ENCODE data around the gene RAPGEF2. TPM values are rescaled to one million over a fixed set of nuclear protein-coding genes. Genes with fewer than 3 reads are reported as not detected.

The RAPGEF2 gene
- total and polyA plus RNA-seq, 2 of the 8 experiments (the other 6 are each of a cell fraction or from before 2014, with no cell fraction given), result 24.4 to 48.6 TPM

DNA sequence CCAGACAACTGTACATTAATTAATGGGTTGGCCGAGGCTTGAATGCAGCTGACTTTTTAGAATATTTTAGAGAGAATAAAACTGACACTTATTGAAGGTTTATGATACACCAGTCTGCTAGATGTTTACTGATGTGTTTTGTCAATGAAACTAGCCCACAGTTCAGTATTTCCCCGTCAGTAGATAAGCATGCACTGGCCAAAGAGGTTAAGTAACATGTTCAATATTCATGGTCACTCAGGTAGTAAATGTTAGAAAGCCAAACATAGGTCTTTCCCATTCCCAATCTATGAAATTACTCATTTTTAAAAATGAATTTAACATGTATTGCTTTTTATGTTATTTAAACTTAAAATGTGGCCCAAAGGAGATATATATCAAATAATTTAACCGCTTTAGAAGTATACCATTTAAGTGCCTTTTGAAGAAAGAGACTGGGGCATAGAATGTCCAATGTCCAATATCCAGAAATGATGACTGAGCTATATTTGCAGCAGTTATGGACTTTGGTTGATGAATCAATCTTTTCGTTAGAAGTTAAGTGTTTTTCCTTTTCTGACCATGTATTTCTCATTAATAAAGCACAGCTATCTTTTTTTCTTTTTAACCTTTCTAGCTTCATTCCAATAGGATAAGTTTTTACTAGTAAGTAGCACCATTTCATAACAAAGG lies 156.1 kb downstream of the RAPGEF2 start (continued):
- TF ChIP-seq, protein P1, sequence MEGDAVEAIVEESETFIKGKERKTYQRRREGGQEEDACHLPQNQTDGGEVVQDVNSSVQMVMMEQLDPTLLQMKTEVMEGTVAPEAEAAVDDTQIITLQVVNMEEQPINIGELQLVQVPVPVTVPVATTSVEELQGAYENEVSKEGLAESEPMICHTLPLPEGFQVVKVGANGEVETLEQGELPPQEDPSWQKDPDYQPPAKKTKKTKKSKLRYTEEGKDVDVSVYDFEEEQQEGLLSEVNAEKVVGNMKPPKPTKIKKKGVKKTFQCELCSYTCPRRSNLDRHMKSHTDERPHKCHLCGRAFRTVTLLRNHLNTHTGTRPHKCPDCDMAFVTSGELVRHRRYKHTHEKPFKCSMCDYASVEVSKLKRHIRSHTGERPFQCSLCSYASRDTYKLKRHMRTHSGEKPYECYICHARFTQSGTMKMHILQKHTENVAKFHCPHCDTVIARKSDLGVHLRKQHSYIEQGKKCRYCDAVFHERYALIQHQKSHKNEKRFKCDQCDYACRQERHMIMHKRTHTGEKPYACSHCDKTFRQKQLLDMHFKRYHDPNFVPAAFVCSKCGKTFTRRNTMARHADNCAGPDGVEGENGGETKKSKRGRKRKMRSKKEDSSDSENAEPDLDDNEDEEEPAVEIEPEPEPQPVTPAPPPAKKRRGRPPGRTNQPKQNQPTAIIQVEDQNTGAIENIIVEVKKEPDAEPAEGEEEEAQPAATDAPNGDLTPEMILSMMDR (IDR thresholded peaks at IDR 0.05; ENCODE audit: control extremely low read depth in 1 of 3, insufficient read depth in 1 of 3, low read depth in 1 of 3, low read length in 3 of 3), result no peak
- TF ChIP-seq, protein P2, sequence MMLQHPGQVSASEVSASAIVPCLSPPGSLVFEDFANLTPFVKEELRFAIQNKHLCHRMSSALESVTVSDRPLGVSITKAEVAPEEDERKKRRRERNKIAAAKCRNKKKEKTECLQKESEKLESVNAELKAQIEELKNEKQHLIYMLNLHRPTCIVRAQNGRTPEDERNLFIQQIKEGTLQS (IDR thresholded peaks at IDR 0.05; ENCODE audit: insufficient read depth, low read depth, low read length), result no peak
- no peak for TF ChIP-seq SIX5 (IDR thresholded peaks at IDR 0.05; ENCODE audit: low read depth, low read length)
- TF ChIP-seq SAP30 (IDR thresholded peaks at IDR 0.05; ENCODE audit: insufficient read depth, insufficient replicate concordance, low read length), result no peak
- no peak for TF ChIP-seq ASH2L (IDR thresholded peaks at IDR 0.05; ENCODE audit: low read length)

All from H1 (cell line).